ENCODE results near the gene SFTPA1. TPM values are rescaled to one million over a fixed set of nuclear protein-coding genes. Genes with fewer than 3 reads are reported as not detected.

SFTPA1 gene
- total and polyA plus RNA-seq, 2 donors (not counting 1 experiment from before 2014, with no cell fraction given): not detected

DNA sequence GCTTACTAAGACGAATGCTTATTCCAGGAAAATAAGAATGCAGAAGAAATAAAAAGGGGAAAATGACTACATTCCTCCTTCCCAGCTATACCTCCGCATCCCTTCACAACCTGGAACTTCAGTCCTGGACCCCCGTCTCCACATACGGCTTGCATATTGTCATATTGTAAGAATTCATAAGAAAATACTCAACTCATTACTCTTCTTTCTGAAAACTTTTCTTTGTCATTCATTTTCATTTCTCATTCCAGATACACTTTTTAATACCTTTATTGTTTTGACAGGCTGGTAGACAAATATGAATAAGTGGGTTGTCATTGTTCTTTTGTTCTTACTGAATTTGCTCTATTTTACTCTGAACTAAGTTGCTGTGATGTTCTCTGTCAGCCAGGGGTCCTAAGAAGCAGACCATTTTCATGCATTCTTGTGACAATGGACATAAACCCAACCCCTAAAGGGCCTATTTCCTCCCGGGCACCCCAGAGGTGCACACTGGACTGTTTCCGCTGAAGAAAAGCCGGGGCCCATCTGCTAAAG, 27.2 kb upstream of the SFTPA1 start:
- no peak overlapping the region for H3K4me3 Mint-ChIP-seq
- H3K4me1 Mint-ChIP-seq: no peaks in the 10 kb centered on the region
- Histone ChIP-seq H3K36me3 (replicated peaks in 1 of 2; ENCODE audit: control extremely low read depth in 1 of 2, control insufficient read depth in 1 of 2, extremely low read depth in 1 of 2, insufficient read depth in 2 of 2, low read length in 1 of 2) (no peaks in the 10 kb centered on the region), H3K27ac (ENCODE audit: low read length in 2 of 2) (no peak overlapping the region), H3K4me2 (replicated peaks; ENCODE audit: low read depth, low read length, poor library complexity, severe bottlenecking) (no peak overlapping the region), H4K20me1 (ENCODE audit: control insufficient read depth, insufficient read depth, low read length, poor library complexity, severe bottlenecking) (no peaks in the 10 kb centered on the region), H2AFZ (ENCODE audit: insufficient read depth, low read depth, low read length, poor library complexity, severe bottlenecking) (no peak overlapping the region), H3K27me3 (replicated peaks in 1 of 4; ENCODE audit: control extremely low read depth in 1 of 4, control insufficient read depth in 3 of 4, insufficient read depth in 4 of 4, low read length in 3 of 4) (no peaks in the 10 kb centered on the region), H3K9ac (ENCODE audit: low read length) (no peak overlapping the region), H3K9me3 (ENCODE audit: control extremely low read depth in 1 of 3, control insufficient read depth in 2 of 3, insufficient read depth in 1 of 3, low read length in 2 of 3) (peaks cover 0 to 2% (median 0%) of the 10 kb centered on the region in 3 donors), H3K4me3 (ENCODE audit: control extremely low read depth in 1 of 5, extremely low read depth in 1 of 5, insufficient read depth in 1 of 5, low read depth in 2 of 5, low read length in 4 of 5) (no peak overlapping the region), H3K79me2 (ENCODE audit: control insufficient read depth, insufficient read depth, low read length) (no peaks in the 10 kb centered on the region), H3K4me1 (ENCODE audit: control insufficient read depth in 2 of 2, insufficient read depth in 2 of 2, low read length in 2 of 2) (no peaks in the 10 kb centered on the region)
- H3K9me3 Mint-ChIP-seq (ENCODE audit: insufficient read depth): no peaks in the 10 kb centered on the region
- DNase-seq (no peak), ATAC-seq (ENCODE audit: low read depth) (no peak)
- intact Hi-C loops (cut with micrococcal nuclease): no loop called here
- H3K27me3 Mint-ChIP-seq: peaks cover 28% of the 10 kb centered on the region
- no peak overlapping the region for H3K27ac Mint-ChIP-seq
- TF ChIP-seq, protein P1, sequence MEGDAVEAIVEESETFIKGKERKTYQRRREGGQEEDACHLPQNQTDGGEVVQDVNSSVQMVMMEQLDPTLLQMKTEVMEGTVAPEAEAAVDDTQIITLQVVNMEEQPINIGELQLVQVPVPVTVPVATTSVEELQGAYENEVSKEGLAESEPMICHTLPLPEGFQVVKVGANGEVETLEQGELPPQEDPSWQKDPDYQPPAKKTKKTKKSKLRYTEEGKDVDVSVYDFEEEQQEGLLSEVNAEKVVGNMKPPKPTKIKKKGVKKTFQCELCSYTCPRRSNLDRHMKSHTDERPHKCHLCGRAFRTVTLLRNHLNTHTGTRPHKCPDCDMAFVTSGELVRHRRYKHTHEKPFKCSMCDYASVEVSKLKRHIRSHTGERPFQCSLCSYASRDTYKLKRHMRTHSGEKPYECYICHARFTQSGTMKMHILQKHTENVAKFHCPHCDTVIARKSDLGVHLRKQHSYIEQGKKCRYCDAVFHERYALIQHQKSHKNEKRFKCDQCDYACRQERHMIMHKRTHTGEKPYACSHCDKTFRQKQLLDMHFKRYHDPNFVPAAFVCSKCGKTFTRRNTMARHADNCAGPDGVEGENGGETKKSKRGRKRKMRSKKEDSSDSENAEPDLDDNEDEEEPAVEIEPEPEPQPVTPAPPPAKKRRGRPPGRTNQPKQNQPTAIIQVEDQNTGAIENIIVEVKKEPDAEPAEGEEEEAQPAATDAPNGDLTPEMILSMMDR (IDR thresholded peaks at IDR 0.05): no peak
- no peak for TF ChIP-seq EZH2 (IDR thresholded peaks at IDR 0.05; ENCODE audit: borderline replicate concordance, insufficient read depth, low read depth, low read length, poor library complexity, severe bottlenecking)
- 85% methylated on average over 4 of the region's 7 CpGs for WGBS (ENCODE audit: insufficient coverage)
- ChIA-PET POLR2A (no interaction called here), CTCF (no interaction called here)

DNA sequence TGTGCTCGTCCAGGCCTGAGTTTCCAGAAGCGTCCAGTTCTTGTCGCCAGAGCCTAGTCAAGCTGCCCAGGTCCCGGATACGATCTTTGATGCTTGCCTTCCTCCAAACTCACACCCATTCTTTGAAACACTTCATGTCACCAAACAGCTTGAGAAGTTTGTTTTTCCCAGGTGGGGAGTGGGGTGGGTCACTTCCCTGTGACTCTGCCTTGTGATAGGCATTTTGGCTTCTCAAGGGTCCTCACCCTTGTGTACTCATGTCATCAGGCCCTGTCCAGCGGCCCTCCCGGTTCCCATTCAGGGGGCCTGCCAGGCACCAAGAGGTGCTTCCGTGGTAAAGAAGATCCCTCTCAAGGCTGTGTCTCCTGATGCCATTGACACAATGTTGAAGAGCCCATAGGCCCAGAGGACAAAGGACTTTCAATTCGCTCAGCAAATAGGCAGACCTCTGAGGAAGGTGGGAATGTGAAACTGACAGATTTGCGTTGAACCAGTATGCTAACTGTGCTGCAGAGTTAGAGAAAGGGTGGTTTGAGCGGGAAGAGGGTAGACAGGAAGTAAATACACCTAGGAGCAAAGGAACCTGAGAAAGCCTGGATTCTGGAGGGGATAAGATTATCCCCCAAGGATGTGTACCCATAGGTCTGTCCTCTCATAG, 24.7 kb upstream of the SFTPA1 start:
- WGBS (ENCODE audit: insufficient coverage): 87% methylated on average over 6 of the region's 11 CpGs
- H2AFZ ChIP-seq (ENCODE audit: insufficient read depth, low read depth, low read length, poor library complexity, severe bottlenecking): no peak overlapping the region
- no peak for TF ChIP-seq EZH2 (IDR thresholded peaks at IDR 0.05; ENCODE audit: borderline replicate concordance, insufficient read depth, low read depth, low read length, poor library complexity, severe bottlenecking)
- Mint-ChIP-seq H3K4me3 (no peak overlapping the region), H3K9me3 (ENCODE audit: insufficient read depth) (no peaks in the 10 kb centered on the region), H3K4me1 (no peaks in the 10 kb centered on the region), H3K27me3 (peaks cover 35% of the 10 kb centered on the region), H3K27ac (no peak overlapping the region)
- intact Hi-C loops (cut with micrococcal nuclease): no loop called here
- H3K79me2 ChIP-seq (ENCODE audit: control insufficient read depth, insufficient read depth, low read length): no peaks in the 10 kb centered on the region
- no peak overlapping the region for H3K27ac ChIP-seq (ENCODE audit: low read length in 2 of 2)
- H3K4me2 ChIP-seq (replicated peaks; ENCODE audit: low read depth, low read length, poor library complexity, severe bottlenecking): no peak overlapping the region
- no peak overlapping the region for H3K9ac ChIP-seq (ENCODE audit: low read length)
- no peak overlapping the region for H3K4me3 ChIP-seq (ENCODE audit: control extremely low read depth in 1 of 5, extremely low read depth in 1 of 5, insufficient read depth in 1 of 5, low read depth in 2 of 5, low read length in 4 of 5)
- no peaks in the 10 kb centered on the region for H4K20me1 ChIP-seq (ENCODE audit: control insufficient read depth, insufficient read depth, low read length, poor library complexity, severe bottlenecking)
- CTCF ChIA-PET: no interaction called here
- POLR2A ChIA-PET: no interaction called here
- H3K4me1 ChIP-seq (ENCODE audit: control insufficient read depth in 2 of 2, insufficient read depth in 2 of 2, low read length in 2 of 2): no peaks in the 10 kb centered on the region
- H3K9me3 ChIP-seq (ENCODE audit: control extremely low read depth in 1 of 3, control insufficient read depth in 2 of 3, insufficient read depth in 1 of 3, low read length in 2 of 3): no peaks in the 10 kb centered on the region
- DNase-seq: no peak
- no peak for ATAC-seq (ENCODE audit: low read depth)
- H3K27me3 ChIP-seq (replicated peaks in 1 of 4; ENCODE audit: control extremely low read depth in 1 of 4, control insufficient read depth in 3 of 4, insufficient read depth in 4 of 4, low read length in 3 of 4): peaks cover 0 to 4% (median 1%) of the 10 kb centered on the region in 4 experiments
- H3K36me3 ChIP-seq (replicated peaks in 1 of 2; ENCODE audit: control extremely low read depth in 1 of 2, control insufficient read depth in 1 of 2, extremely low read depth in 1 of 2, insufficient read depth in 2 of 2, low read length in 1 of 2): no peaks in the 10 kb centered on the region
